GM19035 (cell line): ENCODE measurements around the gene TOMM6.
"Not testable (repeated sequence)": the region's sequence is repeated elsewhere in the genome, so short reads cannot be mapped to it uniquely, and the experiment has no call there.

Experiments
- ATAC-seq: cut with Tn5 transposase; IDR thresholded peaks from one replicate; pipeline ENCODE4 v1.9.1; 2021; ENCODE audit not compliant: unreplicated experiment

Gene TOMM6

DNA sequence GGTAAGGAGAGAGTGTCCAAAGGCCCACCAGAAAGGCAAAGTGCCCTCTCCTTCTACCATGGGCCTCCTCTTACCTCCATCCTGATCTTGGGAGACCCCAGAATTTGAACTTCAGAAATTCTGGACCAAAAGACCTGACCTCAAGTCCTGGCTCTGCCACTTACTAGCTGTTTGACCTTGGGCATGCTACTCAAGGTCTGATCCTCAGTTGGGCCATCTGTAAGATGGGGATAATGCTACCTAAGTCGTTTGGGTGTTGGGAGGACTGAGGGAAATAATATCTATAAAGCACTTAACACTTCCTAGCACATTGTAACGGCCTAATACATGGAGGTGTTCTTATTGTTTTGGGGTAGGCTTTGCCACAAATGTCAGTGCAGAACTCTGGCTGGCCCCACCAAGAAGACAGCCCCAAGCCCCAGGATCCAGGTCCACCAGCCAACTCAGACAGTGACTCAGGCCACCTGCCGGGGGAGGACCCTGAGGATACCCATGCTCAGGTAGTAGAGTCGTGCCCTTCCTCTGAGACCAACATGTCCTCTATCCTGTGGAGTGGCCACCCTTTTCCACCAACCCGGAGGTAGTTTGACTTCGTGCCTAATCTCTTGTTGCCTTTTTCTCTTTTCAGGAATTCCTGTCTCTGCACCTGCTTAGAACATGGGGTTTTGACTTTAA, 4.3 kb upstream of the TOMM6 start:
- ATAC-seq = no peak

DNA sequence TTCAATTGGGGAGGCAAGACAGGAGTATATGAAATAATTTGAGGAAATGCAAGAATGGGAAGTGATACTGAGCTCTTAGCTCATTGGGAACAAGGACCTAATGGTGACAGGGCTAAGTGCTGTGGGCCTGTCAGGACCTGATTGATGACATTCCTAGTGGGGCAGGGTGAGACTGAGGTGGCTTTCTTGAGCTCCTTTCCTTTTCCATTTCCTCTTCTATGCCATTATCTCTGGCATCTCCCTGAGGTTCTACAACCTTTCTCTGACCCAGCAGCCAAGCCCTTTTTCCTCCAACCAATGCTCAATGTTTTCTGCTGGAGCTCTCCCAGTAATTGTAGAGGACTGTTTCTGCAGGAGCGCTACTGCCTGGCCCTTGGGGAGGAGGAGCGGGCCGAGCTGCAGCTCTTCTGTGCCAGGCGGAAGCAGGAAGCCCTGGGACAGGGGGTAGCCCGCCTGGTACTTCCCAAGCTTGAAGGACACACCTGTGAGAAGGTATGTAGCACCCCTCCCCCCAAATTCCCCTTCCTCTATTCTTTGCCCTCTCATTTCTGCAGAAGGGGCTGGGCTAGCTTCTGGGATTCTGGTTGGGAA, 2.8 kb upstream of the TOMM6 start:
- no peak for ATAC-seq

DNA sequence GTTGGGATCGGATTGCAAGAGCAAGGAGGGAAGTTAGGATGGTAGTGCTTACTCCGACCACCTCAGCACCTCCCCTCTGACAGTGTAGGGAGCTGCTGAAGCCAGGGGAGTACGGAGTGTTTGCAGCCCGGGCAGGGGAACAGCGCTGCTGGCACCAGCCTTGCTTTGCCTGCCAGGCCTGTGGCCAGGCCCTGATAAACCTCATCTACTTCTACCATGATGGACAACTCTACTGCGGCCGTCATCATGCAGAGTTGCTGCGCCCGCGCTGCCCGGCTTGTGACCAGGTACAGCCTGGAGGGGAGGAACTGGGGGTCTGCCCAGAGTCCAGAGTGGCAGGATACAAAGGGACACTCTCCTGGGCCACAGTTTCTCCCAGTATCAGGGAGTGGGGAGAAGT, 2.2 kb upstream of the TOMM6 start:
- ATAC-seq = no peak

DNA sequence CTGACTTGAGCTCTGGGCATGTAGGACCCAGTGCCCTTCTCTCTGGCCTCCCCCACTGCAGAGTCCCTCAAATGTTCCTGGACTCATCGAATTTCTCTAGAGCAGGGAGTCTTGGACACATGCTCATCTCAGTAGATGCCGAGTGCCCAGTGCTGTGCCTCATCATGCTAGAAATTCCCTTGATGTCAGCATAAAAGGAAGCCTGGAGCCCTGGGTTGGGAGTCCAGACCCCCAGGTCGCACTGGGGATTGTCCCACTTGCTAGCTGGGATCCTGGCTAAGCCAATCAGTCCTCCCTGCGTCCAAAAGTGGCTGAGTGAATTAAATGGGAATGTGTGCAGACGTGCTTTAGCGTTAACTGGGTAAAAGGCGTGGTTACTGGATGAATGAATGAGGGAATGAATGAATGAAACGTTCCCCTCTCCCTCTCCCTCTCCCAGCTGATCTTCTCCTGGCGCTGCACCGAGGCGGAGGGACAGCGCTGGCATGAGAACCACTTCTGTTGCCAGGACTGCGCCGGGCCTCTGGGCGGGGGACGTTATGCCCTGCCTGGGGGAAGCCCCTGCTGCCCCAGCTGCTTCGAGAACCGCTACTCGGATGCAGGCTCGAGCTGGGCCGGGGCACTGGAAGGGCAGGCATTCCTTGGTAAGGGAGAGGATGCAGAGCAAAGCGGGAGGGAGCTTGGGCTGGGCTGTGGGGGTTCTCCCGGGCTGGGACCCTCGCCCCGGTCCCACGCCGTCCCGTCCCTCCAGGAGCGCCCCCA, 1.6 kb upstream of the TOMM6 start:
- ATAC-seq = no peak

DNA sequence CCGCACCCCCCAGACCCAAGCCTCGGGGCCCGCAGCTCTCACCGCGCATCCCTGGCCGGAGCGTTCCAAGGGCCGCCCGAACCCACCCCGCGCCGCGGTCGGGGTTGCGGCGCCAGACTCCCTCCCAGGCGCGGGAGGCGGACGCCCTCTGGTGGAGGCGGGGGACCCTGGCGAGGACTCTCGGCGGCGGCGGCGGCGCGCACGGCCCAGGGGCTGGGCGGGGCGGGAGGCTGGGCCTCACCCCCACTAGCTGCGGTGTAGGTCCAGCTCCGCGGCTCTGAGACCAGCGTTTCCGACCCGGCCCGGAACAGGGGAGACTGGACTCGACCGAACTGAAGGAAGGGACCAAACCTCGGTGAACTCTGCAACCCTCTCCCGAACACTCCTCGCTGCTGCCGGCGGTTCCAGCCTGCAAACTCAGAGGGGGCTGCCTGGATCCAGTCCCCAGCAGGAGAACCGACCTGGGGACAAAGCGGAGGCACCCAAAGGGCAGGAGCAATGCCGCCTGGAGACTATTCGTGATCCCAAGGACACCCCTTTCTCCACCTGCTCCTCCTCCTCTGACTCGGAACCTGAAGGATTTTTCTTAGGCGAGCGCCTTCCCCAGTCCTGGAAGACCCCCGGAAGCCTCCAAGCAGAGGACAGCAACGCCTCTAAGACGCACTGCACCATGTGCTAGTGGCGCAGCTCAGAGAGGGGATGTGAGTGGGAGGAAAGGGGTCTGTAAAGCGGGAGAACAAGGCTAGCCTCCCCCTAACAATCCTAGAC, 859 bp upstream of the TOMM6 start:
- peak; percentile 59 for ATAC-seq

DNA sequence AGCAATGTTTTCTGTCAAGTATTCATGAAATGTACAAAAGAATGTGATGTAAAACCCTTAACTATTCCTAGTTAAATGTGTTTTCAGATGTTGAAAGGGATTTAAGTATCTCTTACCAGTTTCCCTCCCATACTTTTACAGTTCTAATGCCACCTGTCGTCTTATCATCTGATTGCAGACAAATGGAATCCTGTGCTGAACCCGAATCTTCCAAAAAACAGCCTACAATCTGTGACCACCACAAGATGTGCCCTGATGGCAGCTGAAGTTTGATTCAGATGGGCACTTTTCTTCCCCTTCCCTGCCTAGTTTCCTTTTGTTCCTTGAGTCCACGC, 1.9 kb downstream of the TOMM6 start:
- ATAC-seq = no peak

DNA sequence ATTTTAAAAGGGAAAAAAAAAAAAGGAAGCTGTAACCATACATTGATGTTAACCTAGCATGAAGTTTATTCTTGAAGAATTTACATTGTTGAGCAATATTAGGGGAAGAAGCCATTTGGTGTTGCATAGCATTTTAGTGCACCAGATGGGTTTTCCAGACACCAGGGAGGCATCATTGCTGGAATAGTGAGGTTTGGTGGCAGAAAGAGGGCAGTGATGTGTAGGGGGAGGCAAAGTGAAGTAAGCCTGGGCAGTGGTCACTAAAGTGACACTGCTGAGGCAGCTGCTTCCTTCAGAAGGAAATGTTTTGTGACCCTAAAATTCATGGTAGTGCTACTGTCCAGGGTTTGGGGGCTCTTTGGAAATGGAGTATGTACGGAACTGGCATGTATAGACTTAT, 2.6 kb downstream of the TOMM6 start:
- ATAC-seq = no peak

DNA sequence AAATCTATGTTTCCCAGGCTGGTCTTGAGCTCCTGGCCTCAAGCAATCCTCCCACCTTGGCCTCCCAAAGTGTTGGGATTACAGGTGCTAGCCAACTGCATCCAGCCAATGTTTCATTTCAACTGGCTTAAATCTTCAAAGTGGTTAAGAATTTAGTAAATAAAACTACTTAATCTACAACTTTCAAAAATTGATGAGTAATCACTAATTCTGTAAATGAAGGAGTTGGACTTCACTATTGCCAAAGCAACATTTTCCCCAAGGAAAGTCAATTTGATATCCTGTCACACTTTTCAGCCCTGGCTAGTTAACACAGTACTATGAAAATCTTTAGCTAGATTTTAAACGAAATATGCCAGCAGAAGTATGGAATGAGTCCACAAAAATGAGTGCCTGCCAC, 3.8 kb downstream of the TOMM6 start:
- ATAC-seq = no peak

DNA sequence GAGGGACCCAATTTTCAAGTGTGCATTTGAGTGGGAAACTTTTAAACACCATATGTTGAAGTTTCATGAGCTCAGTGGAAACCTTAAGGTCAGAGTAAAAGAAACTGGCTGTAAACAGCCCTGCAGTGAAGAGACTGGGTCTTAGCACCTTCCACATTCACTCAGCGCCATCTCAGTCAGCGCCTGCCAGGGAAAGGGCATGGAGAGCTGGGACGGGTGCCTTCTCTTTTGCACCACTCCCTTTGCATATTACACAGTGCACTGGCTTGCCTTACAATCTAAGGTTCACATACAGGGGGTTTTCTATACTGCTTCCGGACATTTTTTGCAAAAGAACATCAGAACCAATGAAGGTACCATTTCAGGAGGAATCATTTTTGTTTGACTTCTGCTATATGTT, 4.5 kb downstream of the TOMM6 start:
- no peak for ATAC-seq

DNA sequence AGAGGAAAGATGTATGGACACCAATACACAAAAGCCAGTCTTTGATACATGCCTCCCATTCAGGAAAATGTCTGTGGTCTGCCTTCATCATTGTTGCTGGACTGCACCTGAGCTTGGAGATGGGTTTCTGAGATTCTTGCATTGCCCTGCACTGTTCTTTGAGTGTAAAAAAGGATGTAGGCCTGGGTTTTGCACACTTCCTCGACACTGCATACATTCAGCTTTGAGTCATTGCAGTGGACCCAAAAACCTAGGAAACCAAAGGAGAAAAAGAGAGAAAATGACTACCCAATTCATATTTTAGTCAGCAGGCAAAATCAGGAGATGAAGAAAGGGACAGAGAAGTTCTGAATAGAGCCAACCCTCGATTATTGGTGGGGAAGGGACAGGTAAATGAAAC, 9.0 kb downstream of the TOMM6 start:
- ATAC-seq = no peak

DNA sequence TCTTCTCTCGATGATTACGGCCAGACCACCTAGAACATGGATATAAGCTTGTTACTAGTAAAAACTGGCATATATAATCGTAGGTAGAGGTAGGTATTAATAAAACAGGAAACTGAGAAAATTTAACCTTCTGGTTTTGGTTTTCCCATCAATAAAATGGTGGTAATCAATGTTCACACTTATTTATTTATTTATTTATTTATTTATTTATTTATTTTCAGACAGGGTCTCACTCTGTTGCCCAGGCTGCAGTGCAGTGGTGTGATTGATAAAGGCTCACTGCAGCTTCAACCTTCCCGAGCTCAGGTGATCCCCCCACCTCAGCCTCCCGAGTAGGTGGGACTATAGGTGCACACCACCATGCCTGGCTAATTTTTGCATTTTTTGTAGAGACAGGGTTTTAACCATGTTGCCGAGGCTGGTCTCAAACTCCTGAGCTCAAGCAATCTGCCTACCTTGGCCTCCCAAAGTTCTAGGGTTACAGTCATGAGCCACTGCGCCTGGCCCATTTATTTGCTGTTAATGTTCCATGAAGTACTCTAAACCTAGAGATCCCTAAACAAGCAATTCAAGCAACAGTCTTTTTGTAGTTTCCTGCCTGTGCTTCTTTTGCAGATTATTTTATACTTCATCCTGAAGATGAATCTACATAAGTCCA, 11.5 kb downstream of the TOMM6 start:
- ATAC-seq = no peak

DNA sequence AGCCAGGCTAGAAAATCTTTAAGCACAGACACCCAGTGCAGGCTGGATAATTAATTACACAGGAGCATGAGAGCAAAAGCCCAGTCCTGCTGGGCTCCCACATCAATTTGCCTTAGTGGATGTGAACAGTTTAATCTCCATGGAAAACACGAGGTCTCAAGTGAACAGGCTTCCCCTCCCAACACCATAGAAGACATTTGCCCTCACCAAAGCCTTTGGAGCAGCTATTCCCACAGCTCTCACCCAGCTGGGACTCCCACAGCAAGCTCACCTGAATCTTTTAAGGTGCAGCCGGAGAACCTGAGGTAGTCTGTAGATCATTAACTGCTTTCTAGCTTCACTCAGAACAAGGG, 12.0 kb downstream of the TOMM6 start:
- ATAC-seq = no peak

DNA sequence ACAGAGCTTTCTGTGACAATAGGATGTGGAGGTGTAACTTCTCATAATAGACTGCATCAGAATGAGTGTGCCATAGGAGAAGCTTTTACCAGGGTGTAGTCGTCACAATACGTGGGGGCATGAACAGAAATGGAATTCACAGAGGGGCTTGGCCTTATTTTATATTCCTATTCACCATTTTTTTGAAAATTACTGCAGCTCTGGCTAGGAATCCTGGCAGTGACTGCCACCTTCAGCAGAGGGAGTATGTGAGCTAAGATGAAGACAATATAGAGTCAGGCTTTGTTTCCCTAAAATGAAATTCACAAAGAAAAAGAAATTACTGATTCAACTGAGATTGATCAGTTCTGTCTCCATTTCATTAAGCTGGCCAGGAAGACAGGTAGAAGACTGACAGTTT, 13.9 kb downstream of the TOMM6 start:
- ATAC-seq = no peak

DNA sequence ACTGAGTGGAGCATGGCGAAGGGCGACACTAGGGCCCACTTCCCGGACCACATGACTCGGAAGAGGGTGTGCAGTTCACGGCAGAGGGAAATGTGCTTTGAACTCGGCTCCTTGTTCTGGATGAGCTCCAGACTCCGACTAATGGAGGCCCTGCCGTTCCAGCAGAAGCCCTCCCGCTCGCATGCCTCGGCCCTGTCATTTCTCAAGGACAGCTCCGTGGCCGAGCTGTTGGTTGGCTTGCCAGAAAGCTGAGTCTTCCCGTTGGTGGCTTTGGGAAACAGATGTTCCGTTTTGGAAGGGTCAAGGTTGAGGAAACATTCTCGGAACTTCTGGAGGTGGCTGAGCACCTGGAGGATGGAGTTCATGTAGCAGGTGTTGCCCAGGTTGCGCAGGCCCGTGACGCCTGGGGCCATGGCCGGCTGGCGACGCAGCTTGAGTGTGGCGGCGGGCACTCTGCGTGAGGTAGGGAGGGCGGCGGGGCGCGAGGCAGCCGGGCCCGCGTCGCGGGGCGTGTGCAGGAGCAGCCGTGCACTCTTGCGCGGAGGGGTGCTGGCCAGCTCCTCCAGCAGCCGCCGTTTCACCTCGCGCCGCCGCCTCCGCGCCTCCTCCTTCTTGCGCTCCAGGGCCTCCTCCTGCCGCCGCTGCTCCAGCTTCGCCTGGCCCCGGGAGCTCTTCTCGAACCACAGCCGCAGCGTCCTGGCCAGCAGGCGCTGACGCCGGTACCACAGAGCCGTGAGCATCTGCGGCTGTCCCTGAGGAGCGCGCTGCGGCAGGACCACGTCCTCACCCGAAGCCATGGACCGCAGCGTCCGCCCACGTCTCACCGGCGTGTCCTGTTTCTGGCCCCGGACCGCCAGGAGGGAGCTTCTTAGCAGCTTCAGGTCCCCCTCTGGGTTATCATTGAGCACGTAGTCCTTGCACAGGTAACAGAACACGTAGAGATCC, 18.6 kb downstream of the TOMM6 start:
- ATAC-seq = no peak

DNA sequence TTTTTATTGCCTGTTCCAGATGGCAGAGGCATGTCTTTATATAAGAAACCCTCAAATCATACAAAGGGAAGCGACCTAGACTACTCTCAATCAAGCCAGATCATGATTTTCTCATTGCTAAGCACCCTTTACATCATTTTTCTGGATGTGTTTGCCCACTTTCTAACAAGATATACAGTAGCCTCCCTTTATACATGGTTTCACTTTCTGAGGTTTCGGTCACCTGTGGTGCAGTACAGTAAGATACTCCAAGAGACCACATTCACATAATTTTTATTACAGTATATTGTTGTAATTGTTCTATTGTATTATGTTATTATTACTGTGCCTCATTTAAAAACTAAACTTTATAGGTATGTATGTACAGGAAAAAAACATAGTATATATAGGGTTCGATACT, 23.6 kb downstream of the TOMM6 start:
- no peak for ATAC-seq

DNA sequence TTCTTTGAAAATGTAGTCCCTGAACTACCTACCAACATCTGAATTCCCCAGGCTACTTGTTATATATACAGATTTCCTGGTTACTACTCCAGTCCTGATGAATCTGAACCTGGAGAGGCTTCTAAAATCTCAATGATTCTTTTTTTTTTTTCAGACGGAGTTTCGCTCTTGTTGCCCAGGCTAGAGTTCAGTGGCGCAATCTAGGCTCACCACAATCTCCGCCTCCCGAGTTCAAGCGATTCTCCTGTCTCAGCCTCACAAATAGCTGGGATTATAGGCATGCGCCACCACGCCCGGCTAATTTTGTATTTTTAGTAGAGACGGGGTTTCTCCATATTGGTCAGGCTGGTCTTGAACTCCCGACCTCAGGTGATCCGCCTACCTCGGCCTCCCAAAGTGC, 24.5 kb downstream of the TOMM6 start:
- not testable (repeated sequence) for ATAC-seq

DNA sequence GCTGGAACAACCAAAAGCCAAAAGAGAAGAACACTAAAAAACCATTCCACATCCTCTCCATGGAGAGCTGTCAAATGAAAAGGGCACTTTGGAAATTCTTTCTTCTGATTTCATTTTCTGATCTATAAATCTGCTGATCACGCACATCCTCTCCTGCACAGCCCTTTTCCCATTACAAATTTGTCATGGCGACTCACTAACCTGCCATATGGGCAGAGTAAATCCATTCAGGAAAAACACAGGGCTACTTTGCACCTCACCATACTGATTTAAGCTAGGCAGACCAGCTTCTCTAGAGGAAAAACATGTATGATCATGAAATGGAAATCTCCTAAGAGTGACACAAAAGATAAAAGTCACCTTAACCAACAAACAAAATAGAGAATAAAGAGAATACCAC, 26.0 kb downstream of the TOMM6 start:
- ATAC-seq = no peak

DNA sequence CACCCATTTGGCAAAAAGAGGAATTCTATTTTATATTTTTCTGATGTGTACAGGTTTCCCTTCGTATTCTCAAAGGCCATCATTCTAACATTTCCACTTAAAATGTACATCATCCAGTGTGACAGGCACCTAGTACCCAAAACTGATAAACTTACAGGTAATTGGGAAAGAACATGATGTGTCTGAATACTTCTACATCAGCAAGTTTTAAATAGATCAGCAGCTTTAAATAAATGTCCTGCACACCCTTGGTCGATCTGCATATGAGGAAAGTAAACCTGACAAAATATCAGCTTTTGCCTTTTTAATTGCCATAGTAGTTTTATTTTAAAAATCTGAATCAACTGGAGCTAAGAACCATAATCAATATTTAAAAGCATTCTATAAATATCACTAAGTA, 26.5 kb downstream of the TOMM6 start:
- ATAC-seq = no peak

DNA sequence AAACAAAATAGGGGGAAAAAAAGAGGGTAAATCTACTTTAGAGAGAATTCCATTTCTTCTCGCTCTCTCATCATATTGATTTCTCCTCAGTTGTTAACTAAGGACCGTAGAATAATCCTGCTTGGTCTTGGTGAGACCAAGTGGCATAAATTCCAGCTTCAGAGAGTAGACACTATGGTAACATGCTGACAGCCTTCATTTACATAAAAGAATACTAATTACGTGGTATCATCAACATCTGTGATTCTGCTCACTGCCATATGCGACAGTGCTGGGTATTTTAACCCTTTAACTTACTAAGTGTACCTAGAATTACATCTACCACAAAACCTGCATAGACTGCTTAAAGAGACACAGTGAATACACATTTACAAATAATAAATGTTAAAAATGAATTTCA, 27.1 kb downstream of the TOMM6 start:
- ATAC-seq = no peak

DNA sequence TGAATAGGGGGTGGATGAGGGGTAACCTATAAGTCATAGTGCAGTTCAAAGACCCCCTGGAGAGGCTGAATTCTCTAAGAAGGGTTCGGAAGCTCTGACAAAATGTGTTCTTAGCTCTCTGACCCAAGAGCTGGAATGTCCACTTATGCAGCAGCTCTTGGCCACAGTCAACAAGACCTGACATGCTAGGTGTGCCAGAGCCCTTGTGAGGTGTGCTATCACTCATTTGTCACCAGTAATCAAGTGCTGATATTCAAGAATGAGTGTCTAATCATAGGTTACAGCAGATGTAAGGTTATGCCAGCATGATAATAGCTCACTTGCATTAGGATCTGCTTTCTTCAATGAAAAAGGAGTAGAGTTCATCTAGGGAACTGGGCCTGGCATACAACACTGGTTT, 28.1 kb downstream of the TOMM6 start:
- no peak for ATAC-seq
